ENCODE results near the gene LDLRAP1.

Gene LDLRAP1

GRCh38 chr1:25524568-25525360, 18.6 kb upstream of the LDLRAP1 start:
- no peak for DNase-seq

GRCh38 chr1:25525361-25525688, 18.1 kb upstream of the LDLRAP1 start:
- DNase-seq, result no peak

GRCh38 chr1:25526753-25527152, 16.7 kb upstream of the LDLRAP1 start:
- DNase-seq, result no peak

GRCh38 chr1:25527226-25527846, 16.1 kb upstream of the LDLRAP1 start:
- DNase-seq, result no peak

GRCh38 chr1:25527946-25528595, 15.3 kb upstream of the LDLRAP1 start:
- DNase-seq, result no peak

- DNase-seq, result no peak
Observed at GRCh38 chr1:25528881-25529517, 14.4 kb upstream of the LDLRAP1 start.

GRCh38 chr1:25529518-25530185, 13.8 kb upstream of the LDLRAP1 start:
- DNase-seq, result no peak

- no peak for DNase-seq
Observed at GRCh38 chr1:25530186-25531081, 13.0 kb upstream of the LDLRAP1 start.

- no peak for DNase-seq
Observed at GRCh38 chr1:25531082-25531461, 12.3 kb upstream of the LDLRAP1 start.

GRCh38 chr1:25532970-25533369, 10.4 kb upstream of the LDLRAP1 start:
- no peak for DNase-seq

- no peak for DNase-seq
Observed at GRCh38 chr1:25533775-25534409, 9.5 kb upstream of the LDLRAP1 start.

- no peak for DNase-seq
Observed at GRCh38 chr1:25534410-25534788, 9.0 kb upstream of the LDLRAP1 start.

GRCh38 chr1:25536124-25536523, 7.3 kb upstream of the LDLRAP1 start:
- no peak for DNase-seq

- no peak for DNase-seq
Observed at GRCh38 chr1:25537153-25537831, 6.1 kb upstream of the LDLRAP1 start.

- no peak for DNase-seq
Observed at GRCh38 chr1:25538191-25538767, 5.1 kb upstream of the LDLRAP1 start.

GRCh38 chr1:25540750-25541342, 2.6 kb upstream of the LDLRAP1 start:
- no peak for DNase-seq

- DNase-seq, result no peak
Observed at GRCh38 chr1:25541425-25541824, 2.0 kb upstream of the LDLRAP1 start.

- DNase-seq, result no peak
Observed at GRCh38 chr1:25541889-25542658, 1.3 kb upstream of the LDLRAP1 start.

GRCh38 chr1:25543005-25543424, 391 bp upstream of the LDLRAP1 start:
- DNase-seq, result no peak
